Measurements from ENCODE around the gene ACP5.

Gene ACP5

GRCh38 chr19:11549386-11549953 is 28.0 kb downstream of the ACP5 start:
- no peak for DNase-seq (ENCODE audit: low read depth in 1 of 2, low spot score in 1 of 2)

GRCh38 chr19:11547929-11548700 is 29.3 kb downstream of the ACP5 start:
- DNase-seq (ENCODE audit: low read depth in 1 of 2, low spot score in 1 of 2): no peak

GRCh38 chr19:11541238-11541637 is 36.2 kb downstream of the ACP5 start:
- no peak for DNase-seq (ENCODE audit: low read depth in 1 of 2, low spot score in 1 of 2)

- no peak for DNase-seq (ENCODE audit: low read depth in 1 of 2, low spot score in 1 of 2)
These were observed 36.8 kb downstream of the ACP5 start for GRCh38 chr19:11540645-11541044.

- no peak for DNase-seq (ENCODE audit: low read depth in 1 of 2, low spot score in 1 of 2)
These were observed 37.7 kb downstream of the ACP5 start for GRCh38 chr19:11539495-11540365.

- no peak for DNase-seq (ENCODE audit: low read depth in 1 of 2, low spot score in 1 of 2)
These were observed 39.0 kb downstream of the ACP5 start, which contains the start of gene CNN1 for GRCh38 chr19:11538232-11539036. TSS of gene CNN1 (plus strand) at chr19:11538851. CDS start at chr19:11538928, 77 bp downstream.

- DNase-seq (ENCODE audit: low read depth in 1 of 2, low spot score in 1 of 2): peak; percentile 55 to 78
These were observed 41.5 kb downstream of the ACP5 start for GRCh38 chr19:11535792-11536595.

GRCh38 chr19:11534948-11535347 is 42.5 kb downstream of the ACP5 start:
- DNase-seq (ENCODE audit: low read depth in 1 of 2, low spot score in 1 of 2): no peak

- DNase-seq (ENCODE audit: low read depth in 1 of 2, low spot score in 1 of 2): no peak
These were observed 42.9 kb downstream of the ACP5 start for GRCh38 chr19:11534538-11534937.

- no peak for DNase-seq (ENCODE audit: low read depth in 1 of 2, low spot score in 1 of 2)
These were observed 47.0 kb downstream of the ACP5 start for GRCh38 chr19:11530432-11530831.

- peak; percentile 77 to 86 for DNase-seq (ENCODE audit: low read depth in 1 of 2, low spot score in 1 of 2)
These were observed 48.7 kb downstream of the ACP5 start, which contains the start of gene ECSIT for GRCh38 chr19:11528551-11529341. TSS of gene ECSIT (minus strand) at chr19:11529134. CDS start at chr19:11519170, 9,964 bp downstream.

Measured in activated T-helper 1 cell treated with anti-CD3 and anti-CD28 coated beads, Interleukin-2, amount 50 U/mL, for 16 hours (primary cell).